GM18861 (cell line): ENCODE data around the gene CTNND2.

Source experiments
- ATAC-seq: cut with Tn5 transposase; IDR thresholded peaks from one replicate; pipeline ENCODE4 v1.9.1; 2021; ENCODE audit not compliant: unreplicated experiment

The CTNND2 gene

GRCh38 chr5:11596657-11597071 is 307.6 kb downstream of the CTNND2 start:
- ATAC-seq = no peak

GRCh38 chr5:11596185-11596584 is 308.1 kb downstream of the CTNND2 start:
- ATAC-seq = no peak

- no peak for ATAC-seq
These were observed 309.2 kb downstream of the CTNND2 start for GRCh38 chr5:11595045-11595444.

GRCh38 chr5:11594021-11594420 is 310.2 kb downstream of the CTNND2 start:
- no peak for ATAC-seq

GRCh38 chr5:11590475-11590874 is 313.8 kb downstream of the CTNND2 start:
- ATAC-seq = no peak

GRCh38 chr5:11588803-11589202 is 315.4 kb downstream of the CTNND2 start:
- ATAC-seq = no peak

GRCh38 chr5:11584017-11584416 is 320.2 kb downstream of the CTNND2 start:
- ATAC-seq = no peak

- no peak for ATAC-seq
These were observed 324.9 kb downstream of the CTNND2 start for GRCh38 chr5:11579351-11579750.

- ATAC-seq = no peak
These were observed 329.5 kb downstream of the CTNND2 start for GRCh38 chr5:11574787-11575186.

GRCh38 chr5:11573140-11573992 is 330.9 kb downstream of the CTNND2 start:
- ATAC-seq = no peak

- ATAC-seq = no peak
These were observed 339.5 kb downstream of the CTNND2 start for GRCh38 chr5:11564706-11565105.

GRCh38 chr5:11563822-11564221 is 340.4 kb downstream of the CTNND2 start:
- no peak for ATAC-seq

- ATAC-seq = no peak
These were observed 343.1 kb downstream of the CTNND2 start for GRCh38 chr5:11560915-11561697.

- ATAC-seq = no peak
These were observed 347.2 kb downstream of the CTNND2 start for GRCh38 chr5:11557063-11557462.

GRCh38 chr5:11555171-11555570 is 349.1 kb downstream of the CTNND2 start:
- ATAC-seq = no peak

- no peak for ATAC-seq
These were observed 356.5 kb downstream of the CTNND2 start for GRCh38 chr5:11547730-11548129.

GRCh38 chr5:11547140-11547539 is 357.1 kb downstream of the CTNND2 start:
- ATAC-seq = no peak

GRCh38 chr5:11540112-11540511 is 364.1 kb downstream of the CTNND2 start:
- no peak for ATAC-seq

GRCh38 chr5:11531811-11532555 is 372.3 kb downstream of the CTNND2 start:
- no peak for ATAC-seq

- no peak for ATAC-seq
These were observed 375.5 kb downstream of the CTNND2 start for GRCh38 chr5:11528720-11529119.

- no peak for ATAC-seq
These were observed 376.4 kb downstream of the CTNND2 start for GRCh38 chr5:11527652-11528349.
